Activated T-cell treated with anti-CD3 and anti-CD28 coated beads, Interleukin-2, amount 50 U/mL, for 1 hour (primary cell): ENCODE measurements around the gene BMP6.
A peak's percentile ranks its signal among the peaks of the same experiment; 100 is the strongest.

ENCODE experiments used
- DNase-seq: peaks from one replicate; pipeline ENCODE4 v3.0.0-alpha.2; 2020

BMP6 gene

GRCh38 chr6:7725849-7726415, at the start of gene BMP6:
TSS of gene BMP6 (plus strand) at chr6:7726099. CDS start at chr6:7726956, 857 bp downstream.
- peak; percentile 51 for DNase-seq

GRCh38 chr6:7677229-7677628, 48.7 kb upstream of the BMP6 start:
- DNase-seq, result no peak

GRCh38 chr6:7680393-7681075, 45.4 kb upstream of the BMP6 start:
- no peak for DNase-seq

- DNase-seq, result no peak
Measured at GRCh38 chr6:7681449-7681848, 44.5 kb upstream of the BMP6 start.

- DNase-seq, result no peak
Measured at GRCh38 chr6:7684076-7684475, 41.8 kb upstream of the BMP6 start.

- DNase-seq, result no peak
Measured at GRCh38 chr6:7684843-7685242, 41.1 kb upstream of the BMP6 start.

GRCh38 chr6:7685276-7685675, 40.6 kb upstream of the BMP6 start:
- no peak for DNase-seq

GRCh38 chr6:7687145-7688111, 38.5 kb upstream of the BMP6 start:
- no peak for DNase-seq

GRCh38 chr6:7691021-7691420, 34.9 kb upstream of the BMP6 start:
- DNase-seq, result no peak

- DNase-seq, result no peak
Measured at GRCh38 chr6:7691675-7692452, 34.0 kb upstream of the BMP6 start.

GRCh38 chr6:7692453-7692784, 33.5 kb upstream of the BMP6 start:
- no peak for DNase-seq

- DNase-seq, result no peak
Measured at GRCh38 chr6:7693827-7694226, 32.1 kb upstream of the BMP6 start.

GRCh38 chr6:7696061-7696460, 29.8 kb upstream of the BMP6 start:
- no peak for DNase-seq

- no peak for DNase-seq
Measured at GRCh38 chr6:7697432-7697819, 28.5 kb upstream of the BMP6 start.

GRCh38 chr6:7697820-7698623, 27.9 kb upstream of the BMP6 start:
- no peak for DNase-seq

GRCh38 chr6:7701212-7701834, 24.6 kb upstream of the BMP6 start:
- no peak for DNase-seq

GRCh38 chr6:7703148-7703680, 22.7 kb upstream of the BMP6 start:
- DNase-seq, result no peak

GRCh38 chr6:7705483-7705882, 20.4 kb upstream of the BMP6 start:
- DNase-seq, result no peak

- DNase-seq, result no peak
Measured at GRCh38 chr6:7706269-7706668, 19.6 kb upstream of the BMP6 start.

GRCh38 chr6:7707787-7708186, 18.1 kb upstream of the BMP6 start:
- no peak for DNase-seq

GRCh38 chr6:7719364-7719850, 6.5 kb upstream of the BMP6 start:
- no peak for DNase-seq
